HG02943 (cell line): Measurements from ENCODE around the gene OST4.

Experiments used
- ATAC-seq: cut with Tn5 transposase; IDR thresholded peaks from one replicate; pipeline ENCODE4 v1.9.1; 2021; ENCODE audit warnings: mild to moderate bottlenecking, low read depth, moderate library complexity; ENCODE audit not compliant: unreplicated experiment

The OST4 gene

DNA sequence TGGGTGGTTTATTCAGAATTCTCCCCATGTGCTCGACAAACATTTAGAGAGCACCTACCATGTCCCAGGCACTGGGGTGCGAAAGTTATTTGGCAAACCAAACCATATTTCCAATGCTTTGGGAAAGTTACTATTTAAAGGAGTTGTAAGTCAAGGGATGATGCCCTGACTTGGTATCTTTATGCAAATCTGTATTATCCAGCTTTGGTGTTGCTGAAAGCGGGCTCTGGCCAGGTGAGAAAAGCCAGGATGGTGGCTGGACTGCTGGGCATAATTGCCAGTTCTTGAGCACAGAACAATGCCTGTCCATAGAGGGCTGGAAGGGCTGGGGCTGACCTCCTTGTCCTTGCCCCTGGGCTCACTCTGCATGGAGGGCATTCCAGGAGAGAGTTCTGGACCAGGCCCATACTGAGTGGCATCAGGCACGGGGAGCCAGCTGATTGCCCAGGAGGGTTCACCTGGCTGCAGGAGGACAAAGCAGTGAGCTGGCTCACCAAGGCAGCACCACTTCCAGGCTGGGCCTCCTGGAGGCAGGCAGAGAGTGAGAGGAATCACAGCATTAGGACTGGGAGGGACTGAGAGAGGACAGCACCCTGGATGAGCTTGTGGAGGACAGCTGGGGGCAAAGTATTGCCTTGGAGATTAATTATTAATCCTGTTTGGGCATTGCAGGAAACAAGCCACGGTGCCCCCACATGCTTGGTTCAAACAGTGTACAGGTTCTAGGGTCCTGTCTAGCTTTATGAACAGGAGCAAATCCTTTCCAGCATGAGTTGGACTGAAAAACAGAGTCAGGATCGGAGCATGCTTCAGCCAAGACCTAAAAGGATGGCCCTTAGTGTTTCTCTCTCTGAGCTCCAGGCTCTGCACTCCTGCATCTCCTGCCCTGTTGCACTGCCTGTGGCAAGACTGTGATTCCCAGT lies 22.2 kb upstream of the OST4 start:
- no peak for ATAC-seq

DNA sequence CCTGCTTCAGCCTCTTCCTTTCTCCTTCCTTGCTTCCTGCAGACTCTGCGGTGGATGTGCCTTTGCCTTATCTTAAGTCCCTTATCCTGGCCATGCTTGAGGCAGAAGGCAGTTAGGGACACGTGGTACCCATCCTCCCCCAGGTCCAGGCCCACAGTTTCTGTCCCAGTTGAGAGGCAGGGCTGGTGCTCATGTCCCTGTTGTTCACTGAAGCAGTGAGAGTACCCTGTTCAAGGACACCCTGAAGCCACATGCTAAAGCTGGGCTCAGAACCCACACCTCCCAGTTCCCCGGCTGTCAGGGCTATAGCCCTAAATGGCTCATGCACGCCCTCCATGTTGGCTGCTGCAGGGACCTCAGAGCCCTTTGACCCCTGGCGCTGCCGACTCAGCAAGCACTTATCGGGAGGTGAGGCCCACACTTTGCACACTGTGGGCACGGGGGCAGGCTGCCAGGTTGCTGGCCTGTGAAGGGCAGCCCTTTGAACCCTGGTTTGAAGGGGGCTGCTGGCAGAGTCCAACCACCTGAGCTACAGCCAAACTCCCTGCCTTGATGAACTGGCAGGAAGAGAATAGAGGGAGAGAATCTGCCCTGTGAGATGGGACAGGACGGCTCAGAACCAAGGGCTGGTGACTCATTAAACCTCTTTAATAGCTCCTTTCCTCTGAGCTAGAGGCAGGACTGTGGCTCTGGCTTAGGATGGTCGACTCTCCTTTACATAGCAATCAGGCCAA lies 21.4 kb upstream of the OST4 start:
- no peak for ATAC-seq

DNA sequence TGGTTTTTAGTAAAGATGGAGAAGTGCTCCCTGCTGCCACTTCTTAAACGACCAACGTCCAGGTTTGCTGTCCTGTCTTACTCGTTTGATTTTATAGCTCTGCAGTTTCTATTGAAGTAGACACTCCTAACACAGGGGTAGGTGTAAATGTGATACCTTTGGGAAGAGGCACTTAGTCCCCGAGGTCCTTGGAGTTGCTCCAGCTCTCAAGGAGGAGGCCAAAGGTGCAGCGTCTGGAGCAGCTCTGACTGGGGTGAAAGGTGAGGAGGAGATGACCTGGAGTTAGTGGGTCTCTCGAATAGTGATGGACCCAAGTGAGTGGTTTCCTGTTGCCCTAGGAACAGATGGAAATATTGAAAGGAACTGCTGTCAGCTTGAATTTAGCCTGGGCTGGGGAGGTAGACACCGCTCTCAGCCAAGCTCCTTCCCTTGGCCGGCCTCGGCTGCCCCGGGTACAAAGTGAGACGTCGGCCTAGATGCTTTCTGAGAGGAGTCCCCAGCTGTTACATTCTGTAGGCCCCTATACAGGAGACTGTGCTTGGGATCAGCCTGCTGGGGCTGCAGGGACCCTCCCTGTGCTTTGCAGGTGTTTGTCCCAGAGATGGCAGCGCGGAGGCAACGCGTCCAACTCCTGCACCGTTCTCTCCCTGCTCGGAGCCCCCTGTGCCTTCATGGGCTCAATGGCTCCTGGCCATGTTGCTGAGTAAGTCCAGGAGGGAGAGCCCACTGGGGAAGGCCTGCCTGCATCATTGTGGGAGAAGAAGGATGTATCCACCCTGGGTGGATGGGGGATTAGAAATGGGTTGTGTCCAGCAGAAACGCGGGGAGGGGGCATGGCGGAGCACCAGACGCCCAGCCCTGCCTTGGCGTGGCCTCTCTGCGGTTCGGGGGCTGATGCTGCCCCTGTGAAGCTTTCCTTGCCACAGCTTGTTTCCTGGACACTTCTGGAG lies 20.6 kb upstream of the OST4 start:
- no peak for ATAC-seq

DNA sequence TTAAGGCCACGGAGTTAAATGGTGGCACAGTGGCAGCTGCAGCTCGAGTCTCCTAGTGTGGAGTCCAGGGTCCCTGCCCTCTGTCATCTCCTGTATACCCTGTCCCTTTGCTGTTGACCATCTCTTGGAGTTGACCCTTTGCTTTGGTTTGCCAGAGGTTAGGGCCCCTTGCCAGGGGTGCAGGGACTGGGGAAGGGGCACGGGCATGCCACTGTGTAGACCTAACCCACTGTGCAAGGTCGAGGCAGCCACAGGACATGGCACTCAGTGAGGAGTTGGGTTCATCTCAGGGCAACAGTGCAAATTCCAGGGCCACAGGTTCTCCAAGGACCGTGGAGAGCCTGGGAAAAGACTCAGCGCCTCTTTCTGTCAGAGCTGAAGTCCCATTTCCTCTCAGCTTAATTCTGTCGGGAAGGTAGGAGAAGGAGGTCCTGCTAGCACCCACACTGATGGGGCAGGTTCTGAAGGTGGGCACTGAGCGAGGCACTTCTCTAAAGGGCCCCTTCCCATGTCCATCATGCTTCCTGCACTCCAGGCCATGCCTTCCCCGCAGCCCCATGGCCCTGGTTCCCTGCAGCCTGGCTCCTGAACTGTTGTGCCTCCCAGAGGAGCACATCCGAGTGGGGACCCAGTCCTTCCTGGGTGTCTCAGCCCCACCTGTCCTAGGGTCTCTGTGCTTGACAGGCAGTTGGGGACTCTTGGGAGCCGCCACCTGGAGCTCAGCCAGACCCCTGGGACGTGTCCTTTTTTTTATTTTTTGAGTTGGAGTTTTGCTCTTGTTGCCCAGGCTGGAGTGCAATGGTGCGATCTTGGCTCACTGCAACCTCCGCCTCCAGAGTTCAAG lies 17.9 kb upstream of the OST4 start:
- no peak for ATAC-seq

DNA sequence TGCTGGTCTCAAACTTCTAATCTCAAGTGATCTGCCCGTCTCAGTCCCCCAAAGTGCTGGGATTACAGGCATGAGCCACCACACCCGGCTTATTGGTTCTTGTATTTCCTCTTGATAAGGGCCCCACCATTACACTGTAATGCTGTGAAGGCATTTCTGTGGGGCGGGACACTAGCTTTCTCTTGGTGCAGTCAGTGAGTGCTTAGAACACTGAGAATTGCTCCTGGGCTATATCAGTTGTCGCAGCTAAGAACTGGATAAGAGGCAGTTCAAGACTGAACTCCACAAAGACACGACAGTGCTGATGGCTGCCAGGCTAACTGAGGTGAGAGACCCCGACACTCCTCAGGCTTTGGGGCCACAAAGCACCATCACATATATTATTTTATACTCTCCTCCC lies 17.2 kb upstream of the OST4 start:
- no peak for ATAC-seq

DNA sequence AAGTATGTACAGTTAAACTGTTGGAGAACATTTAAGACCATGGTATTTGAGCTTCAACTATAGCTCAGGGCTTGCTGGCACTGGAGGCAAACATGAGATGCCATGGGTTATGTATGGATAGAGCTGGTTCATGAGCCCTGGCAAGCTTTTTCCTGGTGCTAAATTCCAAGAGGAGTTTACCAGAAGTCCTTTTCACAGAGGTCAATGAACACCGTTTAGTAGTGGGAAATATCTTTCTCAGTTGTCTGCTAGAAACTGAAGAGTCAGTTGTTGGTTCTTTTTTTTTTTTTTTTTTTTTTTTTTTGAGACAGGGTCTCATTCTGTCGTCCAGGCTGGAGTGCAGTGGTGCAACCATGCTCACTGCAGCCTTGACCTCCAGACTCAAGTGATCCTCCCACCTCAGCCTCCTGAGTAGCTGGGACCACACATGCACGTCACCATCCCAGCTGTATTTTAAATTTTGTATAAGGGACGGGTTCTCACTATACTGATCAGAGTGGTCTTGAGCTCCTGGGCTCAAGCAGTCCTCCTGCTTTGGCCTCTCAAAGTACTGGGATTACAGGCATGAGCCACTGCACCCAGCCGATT lies 16.5 kb upstream of the OST4 start:
- ATAC-seq, result no peak

DNA sequence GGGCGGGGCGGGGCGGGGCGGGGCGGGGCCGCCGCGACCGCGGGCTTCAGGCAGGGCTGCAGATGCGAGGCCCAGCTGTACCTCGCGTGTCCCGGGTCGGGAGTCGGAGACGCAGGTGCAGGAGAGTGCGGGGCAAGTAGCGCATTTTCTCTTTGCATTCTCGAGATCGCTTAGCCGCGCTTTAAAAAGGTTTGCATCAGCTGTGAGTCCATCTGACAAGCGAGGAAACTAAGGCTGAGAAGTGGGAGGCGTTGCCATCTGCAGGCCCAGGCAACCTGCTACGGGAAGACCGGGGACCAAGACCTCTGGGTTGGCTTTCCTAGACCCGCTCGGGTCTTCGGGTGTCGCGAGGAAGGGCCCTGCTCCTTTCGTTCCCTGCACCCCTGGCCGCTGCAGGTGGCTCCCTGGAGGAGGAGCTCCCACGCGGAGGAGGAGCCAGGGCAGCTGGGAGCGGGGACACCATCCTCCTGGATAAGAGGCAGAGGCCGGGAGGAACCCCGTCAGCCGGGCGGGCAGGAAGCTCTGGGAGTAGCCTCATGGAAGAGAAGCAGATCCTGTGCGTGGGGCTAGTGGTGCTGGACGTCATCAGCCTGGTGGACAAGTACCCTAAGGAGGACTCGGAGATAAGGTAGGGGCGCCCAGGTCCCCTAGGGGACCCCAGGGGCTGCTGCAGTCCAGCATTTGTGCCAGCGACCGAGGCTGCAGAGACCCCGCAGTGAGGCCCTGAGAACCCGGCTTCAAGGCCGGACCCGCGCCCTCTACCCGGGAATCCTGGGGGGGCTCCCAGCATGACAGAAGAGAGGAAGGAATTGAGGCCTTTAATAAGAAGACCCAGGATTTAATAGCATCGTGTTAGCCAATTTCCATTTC lies 15.5 kb upstream of the OST4 start, which contains the start of gene KHK:
Gene KHK, plus strand, starts transcription at position 49 of the 870 bp plus-strand sequence. Its CDS starts 488 bp downstream, at position 537.
- peak; percentile 20 for ATAC-seq

DNA sequence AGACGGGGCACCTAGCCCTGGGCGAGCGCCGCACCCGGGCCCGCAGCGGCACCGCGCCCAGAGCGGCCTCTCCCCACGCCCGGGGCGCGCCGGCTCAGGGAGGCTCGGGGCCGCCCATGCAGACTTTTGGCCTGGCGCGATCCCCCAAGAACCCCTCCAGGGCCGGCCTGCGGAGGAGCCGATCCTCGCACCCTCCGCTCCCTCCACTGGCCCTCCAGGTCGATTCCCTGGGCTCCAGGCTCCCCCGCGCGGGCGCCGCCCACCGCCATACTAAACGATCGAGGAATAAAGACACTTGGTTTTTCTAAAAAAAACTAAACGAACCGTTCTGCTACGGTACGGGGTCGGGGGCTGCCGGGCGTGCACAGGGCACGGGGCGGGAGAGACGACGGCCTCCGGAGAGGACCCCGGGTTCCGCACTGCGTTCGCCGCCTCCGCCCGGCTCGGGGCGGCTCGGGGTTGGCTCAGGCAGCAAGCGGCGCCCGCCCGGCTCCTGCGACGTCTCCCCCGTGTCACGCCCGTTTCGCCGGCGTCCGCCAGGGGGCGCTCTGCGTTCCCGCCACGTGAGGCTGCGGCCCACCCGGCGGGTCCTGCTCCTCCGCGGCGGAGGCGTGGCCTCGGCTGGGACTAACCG lies 14.8 kb upstream of the OST4 start:
- peak; percentile 53 for ATAC-seq

DNA sequence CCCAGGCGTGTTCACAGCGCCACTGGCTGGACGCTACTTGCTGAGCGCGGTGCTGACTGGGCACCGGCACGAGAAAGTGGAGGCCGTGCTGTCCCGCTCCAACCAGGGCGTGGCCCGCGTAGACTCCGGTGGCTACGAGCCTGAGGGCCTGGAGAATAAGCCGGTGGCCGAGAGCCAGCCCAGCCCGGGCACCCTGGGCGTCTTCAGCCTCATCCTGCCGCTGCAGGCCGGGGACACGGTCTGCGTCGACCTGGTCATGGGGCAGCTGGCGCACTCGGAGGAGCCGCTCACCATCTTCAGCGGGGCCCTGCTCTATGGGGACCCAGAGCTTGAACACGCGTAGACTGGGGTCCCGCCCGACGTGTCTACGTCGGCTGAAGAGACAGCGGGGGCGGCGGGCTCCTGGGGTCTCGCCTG lies 14.2 kb upstream of the OST4 start:
- peak; percentile 3 for ATAC-seq

DNA sequence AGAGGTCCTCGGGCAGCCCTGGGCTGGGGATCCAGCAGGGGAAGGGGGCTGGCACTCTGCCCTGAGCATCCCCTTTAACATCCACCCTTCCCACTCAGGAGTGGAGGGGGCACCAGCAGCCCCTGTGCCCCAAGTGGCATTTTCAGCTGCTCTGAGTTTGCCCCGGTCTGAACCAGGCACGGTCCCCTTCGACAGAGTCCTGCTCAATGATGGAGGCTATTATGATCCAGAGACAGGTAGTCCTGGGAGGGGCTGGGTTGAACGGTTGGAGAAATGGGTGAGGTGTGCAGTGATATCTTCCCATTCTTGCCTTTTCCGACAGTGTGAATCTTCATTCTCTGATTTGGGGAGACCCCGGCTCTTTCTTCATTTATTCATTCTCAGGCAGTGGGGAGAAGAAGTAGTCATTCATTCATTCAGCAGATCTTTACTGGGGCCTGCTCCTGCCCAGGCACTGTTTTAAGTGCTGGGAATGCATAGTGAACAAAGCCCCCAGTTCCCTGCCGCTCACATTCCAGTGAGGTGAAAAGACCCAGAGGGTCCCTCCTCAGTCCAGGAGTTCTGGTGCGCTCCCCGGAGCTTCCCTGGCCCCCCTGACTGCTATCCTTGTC lies 13.7 kb upstream of the OST4 start:
- ATAC-seq, result no peak

DNA sequence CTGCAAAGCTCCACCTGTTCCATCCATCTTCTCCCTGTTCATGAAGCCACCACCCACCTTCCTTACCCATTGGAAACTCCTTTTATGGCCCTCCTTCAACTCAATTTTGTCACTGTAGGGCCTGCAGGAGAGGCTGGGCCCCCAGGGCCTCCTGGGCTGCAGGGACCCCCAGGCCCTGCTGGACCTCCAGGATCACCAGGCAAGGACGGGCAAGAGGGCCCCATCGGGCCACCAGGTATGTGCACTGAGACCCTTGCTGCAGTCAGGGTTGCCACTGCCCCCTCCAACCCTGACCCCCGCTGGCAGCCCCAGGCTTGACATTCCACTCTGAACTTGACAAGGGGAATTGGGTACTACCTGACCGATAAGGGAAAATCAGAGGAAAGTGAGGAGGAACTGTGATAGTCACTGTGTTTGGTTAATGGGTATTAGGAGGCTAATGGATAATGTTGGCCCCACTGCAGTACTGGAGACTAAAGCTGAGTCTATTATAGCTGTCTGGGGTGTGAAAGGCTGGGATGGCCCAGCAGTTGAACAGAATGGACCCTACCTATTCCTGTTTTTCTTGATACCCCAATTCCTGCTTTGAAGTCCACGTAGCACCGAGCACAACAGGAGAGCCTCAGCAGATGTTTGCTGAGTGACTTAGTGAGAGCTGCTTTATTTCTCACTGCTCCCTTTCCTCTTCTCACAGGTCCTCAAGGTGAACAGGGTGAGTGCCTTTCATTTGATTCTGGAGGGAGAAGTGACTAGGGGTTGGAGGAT lies 13.0 kb upstream of the OST4 start:
- no peak for ATAC-seq

DNA sequence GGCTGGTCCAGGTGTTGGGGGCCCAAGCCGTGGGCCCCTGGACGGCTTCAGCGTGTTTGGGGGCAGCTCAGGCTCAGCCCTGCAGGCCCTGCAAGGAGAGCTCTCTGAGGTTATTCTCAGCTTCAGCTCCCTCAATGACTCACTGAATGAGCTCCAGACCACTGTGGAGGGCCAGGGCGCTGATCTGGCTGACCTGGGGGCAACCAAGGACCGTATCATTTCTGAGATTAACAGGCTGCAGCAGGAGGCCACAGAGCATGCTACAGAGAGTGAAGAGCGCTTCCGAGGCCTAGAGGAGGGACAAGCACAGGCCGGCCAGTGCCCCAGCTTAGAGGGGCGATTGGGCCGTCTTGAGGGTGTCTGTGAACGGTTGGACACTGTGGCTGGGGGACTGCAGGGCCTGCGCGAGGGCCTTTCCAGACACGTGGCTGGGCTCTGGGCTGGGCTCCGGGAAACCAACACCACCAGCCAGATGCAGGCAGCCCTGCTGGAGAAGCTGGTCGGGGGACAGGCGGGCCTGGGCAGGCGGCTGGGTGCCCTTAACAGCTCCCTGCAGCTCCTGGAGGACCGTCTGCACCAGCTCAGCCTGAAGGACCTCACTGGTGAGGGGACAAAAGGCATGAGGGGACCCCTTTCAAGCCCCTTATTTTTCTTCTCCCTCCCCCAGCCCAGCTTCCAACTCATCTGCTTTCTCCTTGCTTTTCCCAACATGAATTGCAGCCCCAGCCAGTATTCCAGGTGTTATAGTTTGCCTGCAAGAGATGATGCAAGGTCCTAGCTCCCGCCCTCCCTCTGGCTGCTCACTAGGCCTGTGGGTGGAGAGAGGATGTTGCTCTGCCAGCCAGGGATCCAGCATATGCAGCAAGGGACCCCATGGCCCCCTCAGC lies 12.2 kb upstream of the OST4 start:
- ATAC-seq, result no peak

DNA sequence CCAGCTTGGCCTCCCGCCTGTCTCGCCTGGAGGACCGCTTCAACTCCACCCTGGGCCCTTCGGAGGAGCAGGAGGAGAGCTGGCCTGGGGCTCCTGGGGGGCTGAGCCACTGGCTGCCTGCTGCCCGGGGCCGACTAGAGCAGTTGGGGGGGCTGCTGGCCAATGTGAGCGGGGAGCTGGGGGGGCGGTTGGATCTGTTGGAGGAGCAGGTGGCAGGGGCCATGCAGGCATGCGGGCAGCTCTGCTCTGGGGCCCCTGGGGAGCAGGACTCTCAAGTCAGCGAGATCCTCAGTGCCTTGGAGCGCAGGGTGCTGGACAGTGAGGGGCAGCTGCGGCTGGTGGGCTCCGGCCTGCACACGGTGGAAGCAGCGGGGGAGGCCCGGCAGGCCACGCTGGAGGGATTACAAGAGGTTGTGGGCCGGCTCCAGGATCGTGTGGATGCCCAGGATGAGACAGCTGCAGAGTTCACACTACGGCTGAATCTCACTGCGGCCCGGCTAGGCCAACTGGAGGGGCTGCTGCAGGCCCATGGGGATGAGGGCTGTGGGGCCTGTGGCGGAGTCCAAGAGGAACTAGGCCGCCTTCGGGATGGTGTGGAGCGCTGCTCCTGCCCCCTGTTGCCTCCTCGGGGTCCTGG lies 11.4 kb upstream of the OST4 start:
- no peak for ATAC-seq

DNA sequence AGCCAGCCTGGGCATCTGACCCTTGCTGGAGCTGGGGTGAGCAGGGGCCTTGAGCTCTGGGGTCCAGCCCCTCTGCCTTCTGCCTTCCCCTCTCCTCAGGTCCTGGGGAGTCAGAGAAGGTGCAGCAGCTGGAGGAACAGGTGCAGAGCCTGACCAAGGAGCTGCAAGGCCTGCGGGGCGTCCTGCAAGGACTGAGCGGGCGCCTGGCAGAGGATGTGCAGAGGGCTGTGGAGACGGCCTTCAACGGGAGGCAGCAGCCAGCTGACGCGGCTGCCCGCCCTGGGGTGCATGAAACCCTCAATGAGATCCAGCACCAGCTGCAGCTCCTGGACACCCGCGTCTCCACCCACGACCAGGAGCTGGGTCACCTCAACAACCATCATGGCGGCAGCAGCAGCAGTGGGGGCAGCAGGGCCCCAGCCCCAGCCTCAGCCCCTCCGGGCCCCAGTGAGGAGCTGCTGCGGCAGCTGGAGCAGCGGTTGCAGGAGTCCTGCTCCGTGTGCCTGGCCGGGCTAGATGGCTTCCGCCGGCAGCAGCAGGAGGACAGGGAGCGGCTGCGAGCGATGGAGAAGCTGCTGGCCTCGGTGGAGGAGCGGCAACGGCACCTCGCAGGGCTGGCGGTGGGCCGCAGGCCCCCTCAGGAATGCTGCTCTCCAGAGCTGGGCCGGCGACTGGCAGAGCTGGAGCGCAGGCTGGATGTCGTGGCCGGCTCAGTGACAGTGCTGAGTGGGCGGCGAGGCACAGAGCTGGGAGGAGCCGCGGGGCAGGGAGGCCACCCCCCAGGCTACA lies 10.7 kb upstream of the OST4 start:
- ATAC-seq, result no peak

DNA sequence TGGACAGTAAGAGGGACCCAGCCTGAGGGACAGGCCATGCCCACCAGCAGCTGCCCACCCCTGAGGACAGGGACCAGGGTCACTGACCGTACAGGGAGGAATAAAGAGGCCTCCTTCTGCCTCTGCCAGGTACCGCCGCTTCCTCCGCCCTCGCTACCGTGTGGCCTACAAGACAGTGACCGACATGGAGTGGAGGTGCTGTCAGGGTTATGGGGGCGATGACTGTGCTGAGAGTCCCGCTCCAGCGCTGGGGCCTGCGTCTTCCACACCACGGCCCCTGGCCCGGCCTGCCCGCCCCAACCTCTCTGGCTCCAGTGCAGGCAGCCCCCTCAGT lies 9.1 kb upstream of the OST4 start:
- ATAC-seq, result no peak
